HL-60 (cell line): ENCODE results near the gene SSNA1.

Experiments
- DNase-seq, 2 experiments: peaks; one replicate each; pipeline ENCODE4 v3.0.0-alpha.2; 2010 to 2020; ENCODE audit warnings: low read depth in 1 of 2, low spot score in 1 of 2
- H3K27ac ChIP-seq: fragments of 250-450 bp; sonication (Bioruptor Pico); replicated peaks from 2 replicates; pipeline ENCODE4 v1.5.1; 2020; ENCODE audit warnings: mild to moderate bottlenecking, moderate library complexity
- H3K27me3 ChIP-seq: fragments of 250-450 bp; sonication (Bioruptor Pico); 2 replicates; pipeline ENCODE4 v1.5.1; 2021; ENCODE audit warnings: mild to moderate bottlenecking, moderate library complexity; ENCODE audit not compliant: insufficient read depth, poor library complexity, severe bottlenecking
- H3K4me3 ChIP-seq: replicated peaks from 2 replicates; pipeline ENCODE4 v1.5.1; 2011; ENCODE audit warnings: mild to moderate bottlenecking, control low read depth, low read length; ENCODE audit not compliant: insufficient read depth
- CTCF ChIP-seq: IDR thresholded peaks from one replicate; pipeline ENCODE4 v1.5.1; 2011; ENCODE audit warnings: low read length, control low read depth, inconsistent platforms; ENCODE audit not compliant: insufficient read depth
- GABPA ChIP-seq: IDR thresholded peaks from 2 replicates; pipeline ENCODE4 v1.6.1; 2012; ENCODE audit warnings: low read depth
- POLR2AphosphoS5 ChIP-seq: IDR thresholded peaks from 2 replicates; pipeline ENCODE4 v1.6.1; 2012; ENCODE audit warnings: low read depth
- REST ChIP-seq: IDR thresholded peaks from 2 replicates; pipeline ENCODE4 v1.6.1; 2012; ENCODE audit warnings: low read depth; ENCODE audit not compliant: insufficient replicate concordance
- SPI1 ChIP-seq: IDR thresholded peaks from 2 replicates; pipeline ENCODE4 v1.6.1; 2012; ENCODE audit warnings: low read depth, mild to moderate bottlenecking, borderline replicate concordance

Gene SSNA1

GRCh38 chr9:137215196-137215986 is 26.9 kb downstream of the SSNA1 start:
- Histone ChIP-seq H3K27ac (no peak overlapping the region), H3K27me3 (no peaks in the 10 kb centered on the region), H3K4me3 (no peak overlapping the region)
- DNase-seq: no peak
- TF ChIP-seq SPI1 (no peak), GABPA (no peak), CTCF (no peak), POLR2AphosphoS5 (no peak), REST (no peak)

- TF ChIP-seq CTCF (no peak), POLR2AphosphoS5 (no peak), GABPA (no peak), REST (no peak), SPI1 (no peak)
- Histone ChIP-seq H3K4me3 (no peak overlapping the region), H3K27me3 (no peaks in the 10 kb centered on the region), H3K27ac (no peak overlapping the region)
- DNase-seq: no peak
Observed at GRCh38 chr9:137216188-137216965, 27.9 kb downstream of the SSNA1 start.

- Histone ChIP-seq H3K27ac (no peak overlapping the region), H3K27me3 (no peaks in the 10 kb centered on the region), H3K4me3 (no peak overlapping the region)
- no peak for DNase-seq
- TF ChIP-seq CTCF (no peak), REST (no peak), SPI1 (no peak), GABPA (no peak), POLR2AphosphoS5 (no peak)
Observed at GRCh38 chr9:137217276-137218211, 29.1 kb downstream of the SSNA1 start.
